CD1c-positive myeloid dendritic cell (primary cell): ENCODE measurements around the gene ZC3H4.
A peak's percentile ranks its signal among the peaks of the same experiment; 100 is the strongest.

Experiments
- DNase-seq: peaks from one replicate; pipeline ENCODE4 v3.0.0-alpha.2; 2016; ENCODE audit errors: extremely low spot score

ZC3H4 gene

GRCh38 chr19:47133021-47133471 is 19.5 kb upstream of the ZC3H4 start:
- no peak for DNase-seq

- no peak for DNase-seq
Observed at GRCh38 chr19:47132194-47132852, 18.7 kb upstream of the ZC3H4 start.

- peak; percentile 97 for DNase-seq
Observed at GRCh38 chr19:47130589-47131227, 17.1 kb upstream of the ZC3H4 start, which contains the start of gene SAE1. TSS of gene SAE1 (plus strand) at chr19:47130835. CDS start at chr19:47130931, 96 bp downstream.

- DNase-seq = no peak
Observed at GRCh38 chr19:47130120-47130588, 16.6 kb upstream of the ZC3H4 start.

- no peak for DNase-seq
Observed at GRCh38 chr19:47129579-47129978, 16.0 kb upstream of the ZC3H4 start.

GRCh38 chr19:47125669-47125938 is 12.0 kb upstream of the ZC3H4 start:
- DNase-seq = no peak

GRCh38 chr19:47124937-47125668 is 11.5 kb upstream of the ZC3H4 start:
- peak; percentile 88 for DNase-seq

- no peak for DNase-seq
Observed at GRCh38 chr19:47123406-47123805, 9.8 kb upstream of the ZC3H4 start.

- no peak for DNase-seq
Observed at GRCh38 chr19:47122359-47123335, 9.1 kb upstream of the ZC3H4 start.

- no peak for DNase-seq
Observed at GRCh38 chr19:47120470-47121067, 7.0 kb upstream of the ZC3H4 start.

- DNase-seq = no peak
Observed at GRCh38 chr19:47113850-47114651, 475 bp upstream of the ZC3H4 start.

- DNase-seq = peak; percentile 75
Observed at GRCh38 chr19:47112166-47112996, 1.2 kb downstream of the ZC3H4 start.

GRCh38 chr19:47111682-47112165 is 1.9 kb downstream of the ZC3H4 start:
- no peak for DNase-seq

- DNase-seq = peak; percentile 74
Observed at GRCh38 chr19:47111006-47111621, 2.5 kb downstream of the ZC3H4 start.

GRCh38 chr19:47110521-47111005 is 3.0 kb downstream of the ZC3H4 start:
- DNase-seq = no peak

- DNase-seq = peak; percentile 75
Observed at GRCh38 chr19:47109541-47110375, 3.8 kb downstream of the ZC3H4 start.

- DNase-seq = no peak
Observed at GRCh38 chr19:47109177-47109540, 4.4 kb downstream of the ZC3H4 start.
